Measurements from ENCODE around the gene CPB2.

Gene CPB2

GRCh38 chr13:46146898-46147297 is 42.1 kb upstream of the CPB2 start:
- DNase-seq (ENCODE audit: low spot score) = no peak
- no peak for TF ChIP-seq CTCF (IDR thresholded peaks at IDR 0.05; ENCODE audit: extremely low read depth, insufficient read depth, missing control alignments)
- in situ Hi-C loops (cut with MboI; ENCODE audit: low pct_unique_long_range_greater_than_20kb, low sequenced_read_pairs, unreplicated experiment) = no loop called here

DNA sequence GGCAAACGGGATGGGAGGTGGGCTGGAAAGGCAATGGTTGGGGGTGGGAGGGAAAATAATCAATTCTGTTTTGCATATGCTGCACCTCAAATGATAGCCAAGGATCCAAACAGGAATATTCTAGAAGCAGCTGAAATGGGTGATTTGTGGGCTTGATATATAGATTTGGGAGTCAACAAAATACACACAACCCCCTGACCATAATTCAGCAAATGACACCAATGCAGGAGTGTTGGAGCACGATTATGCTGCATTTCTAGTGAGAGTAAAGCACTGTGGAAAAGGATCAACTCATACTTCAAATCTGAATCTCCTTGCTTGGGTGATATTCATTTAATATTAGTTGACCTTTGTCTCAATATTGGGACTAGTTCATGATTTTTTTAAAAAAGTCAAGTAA is 41.1 kb upstream of the CPB2 start:
- in situ Hi-C loops (cut with MboI; ENCODE audit: low pct_unique_long_range_greater_than_20kb, low sequenced_read_pairs, unreplicated experiment) = no loop called here
- no peak for DNase-seq (ENCODE audit: low spot score)
- TF ChIP-seq CTCF (IDR thresholded peaks at IDR 0.05; ENCODE audit: extremely low read depth, insufficient read depth, missing control alignments) = no peak

- no peak for DNase-seq (ENCODE audit: low spot score)
- no peak for TF ChIP-seq CTCF (IDR thresholded peaks at IDR 0.05; ENCODE audit: extremely low read depth, insufficient read depth, missing control alignments)
- in situ Hi-C loops (cut with MboI; ENCODE audit: low pct_unique_long_range_greater_than_20kb, low sequenced_read_pairs, unreplicated experiment) = no loop called here
These were observed 40.3 kb upstream of the CPB2 start for GRCh38 chr13:46145135-46145534.

GRCh38 chr13:46143184-46143701 is 38.4 kb upstream of the CPB2 start:
- in situ Hi-C loops (cut with MboI; ENCODE audit: low pct_unique_long_range_greater_than_20kb, low sequenced_read_pairs, unreplicated experiment) = no loop called here
- no peak for TF ChIP-seq CTCF (IDR thresholded peaks at IDR 0.05; ENCODE audit: extremely low read depth, insufficient read depth, missing control alignments)
- DNase-seq (ENCODE audit: low spot score) = no peak

- in situ Hi-C loops (cut with MboI; ENCODE audit: low pct_unique_long_range_greater_than_20kb, low sequenced_read_pairs, unreplicated experiment) = no loop called here
- DNase-seq (ENCODE audit: low spot score) = no peak
- TF ChIP-seq CTCF (IDR thresholded peaks at IDR 0.05; ENCODE audit: extremely low read depth, insufficient read depth, missing control alignments) = no peak
These were observed 37.9 kb upstream of the CPB2 start for GRCh38 chr13:46142776-46143175.

DNA sequence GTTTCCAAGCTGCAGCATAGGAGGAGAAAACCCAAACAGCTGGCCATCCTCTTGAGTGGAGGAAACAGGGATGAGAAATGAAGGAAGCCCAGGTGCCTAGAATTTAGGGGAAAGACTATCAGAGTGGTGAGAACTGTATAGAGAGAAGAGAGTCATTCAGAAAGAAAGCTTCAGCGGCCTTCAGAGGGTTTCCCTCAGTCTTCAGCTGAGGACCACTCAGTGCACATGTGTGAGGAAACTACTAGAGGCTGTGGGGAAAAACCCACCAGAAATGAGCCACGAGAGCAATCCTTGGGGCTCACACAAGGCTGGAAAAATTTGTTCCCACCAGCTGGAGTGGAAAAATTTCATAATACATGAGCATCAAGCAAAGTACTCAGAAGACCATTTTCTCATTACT is 35.2 kb upstream of the CPB2 start:
- no peak for DNase-seq (ENCODE audit: low spot score)
- in situ Hi-C loops (cut with MboI; ENCODE audit: low pct_unique_long_range_greater_than_20kb, low sequenced_read_pairs, unreplicated experiment) = no loop called here
- TF ChIP-seq CTCF (IDR thresholded peaks at IDR 0.05; ENCODE audit: extremely low read depth, insufficient read depth, missing control alignments) = no peak
